ENCODE data around the gene M1AP. TPM values are rescaled to one million over a fixed set of nuclear protein-coding genes. Genes with fewer than 3 reads are reported as not detected.
A peak's percentile ranks its signal among the peaks of the same experiment; 100 is the strongest.

Gene M1AP
- total and polyA plus RNA-seq, 2 of the 8 experiments (the other 6 are each of a cell fraction or from before 2014, with no cell fraction given): 4.8 TPM

DNA sequence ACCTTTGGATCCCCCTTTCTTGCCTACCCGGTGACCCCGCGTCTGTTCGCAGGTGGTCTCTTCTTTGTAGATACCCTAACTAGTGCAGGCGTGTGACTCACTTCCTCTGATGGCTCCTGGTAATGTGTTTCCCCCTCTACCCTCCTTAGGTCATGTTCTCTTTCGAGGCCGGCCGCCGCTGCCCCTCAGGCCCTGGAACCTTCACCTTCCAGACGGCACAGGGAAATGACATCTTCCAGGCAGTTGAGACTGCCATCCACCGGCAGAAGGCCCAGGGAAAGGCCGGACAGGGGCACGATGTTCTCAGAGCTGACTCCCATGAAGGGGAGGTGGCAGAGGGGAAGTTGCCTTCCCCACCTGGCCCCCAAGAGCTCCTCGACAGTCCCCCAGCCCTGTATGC lies 92.0 kb downstream of the M1AP start:
- H2BK120ac ChIP-seq (replicated peaks; ENCODE audit: low read depth, low read length): no peak overlapping the region
- peaks cover 0 to 14% (median 8%) of the 10 kb centered on the region in 4 experiments; a peak in 6 of 7 replicates for H3K4me1 ChIP-seq (replicated peaks in 1 of 4; ENCODE audit: control insufficient read depth in 3 of 4, insufficient read depth in 4 of 4, low read length in 3 of 4)
- no peak overlapping the region for H3K9ac ChIP-seq (replicated peaks in 1 of 4; ENCODE audit: extremely low read depth in 1 of 4, low read depth in 3 of 4, low read length in 3 of 4)
- H2BK20ac ChIP-seq (ENCODE audit: low read length): no peak overlapping the region
- DNase-seq (ENCODE audit: low read depth in 1 of 2, low spot score in 2 of 2) (no peak), FAIRE-seq (no peak)
- no peak overlapping the region for H2AFZ ChIP-seq (ENCODE audit: low read length)
- no peak overlapping the region for H4K8ac ChIP-seq (ENCODE audit: extremely low read depth, insufficient read depth, low read length)
- POLR2A ChIA-PET (ENCODE audit: partially characterized antibody): interaction anchor here (1.0 to 2.6 kb wide), 6 partner anchors 12 to 60 kb away, joined by 3 to 16 read pairs (median 4); partner anchors contain the start of genes AUP1 and HTRA2
- H3K18ac ChIP-seq (ENCODE audit: extremely low read depth, low read length): no peak overlapping the region
- no peak overlapping the region for H4K5ac ChIP-seq (ENCODE audit: insufficient read length, low read depth, low read length)
- no peak overlapping the region for H3K4me3 ChIP-seq (ENCODE audit: extremely low read depth in 1 of 4, insufficient read depth in 2 of 4, low read depth in 3 of 4, low read length in 4 of 4)
- no peak overlapping the region for H2AK5ac ChIP-seq (ENCODE audit: low read depth, low read length)
- peaks cover 18% of the 10 kb centered on the region for H3K23me2 ChIP-seq (ENCODE audit: low read depth, low read length)
- no peak overlapping the region for H2BK12ac ChIP-seq (ENCODE audit: low read depth, low read length)
- no peaks in the 10 kb centered on the region for H3K9me3 ChIP-seq (ENCODE audit: insufficient read depth in 2 of 2, low read depth in 1 of 2, low read length in 1 of 2)
- H3K14ac ChIP-seq (ENCODE audit: insufficient read length): no peak overlapping the region
- 94% methylated on average over 14 of the region's 14 CpGs; no CpG with 5 or more reads in 1 of the 2 experiments for WGBS, 2 experiments (ENCODE audit: extremely low coverage in 1 of 2, insufficient coverage in 1 of 2, insufficient read length in 1 of 2, insufficient replicate concordance in 2 of 2, low coverage in 1 of 2, low lambda C conversion rate in 2 of 2, missing lambda C conversion rate in 1 of 2)
- H3K36me3 ChIP-seq (ENCODE audit: control insufficient read depth in 2 of 4, insufficient read depth in 4 of 4, low read length in 3 of 4): peaks cover 0 to 3% (median 0%) of the 10 kb centered on the region in 4 experiments; a peak in 1 of 8 replicates
- no peak overlapping the region for H3K56ac ChIP-seq (replicated peaks; ENCODE audit: insufficient read length, low read depth, low read length)
- no peak overlapping the region for H2BK5ac ChIP-seq (ENCODE audit: low read depth, low read length)
- peak overlapping the region in 1 of 2 experiments; percentile 93; a peak in 2 of 4 replicates for H3K4me2 ChIP-seq (ENCODE audit: insufficient read depth in 1 of 2, low read depth in 2 of 2, low read length in 2 of 2)
- H4K20me1 ChIP-seq (replicated peaks in 1 of 2; ENCODE audit: control insufficient read depth in 1 of 2, insufficient read depth in 2 of 2, low read length in 2 of 2): peaks cover 2 to 4% of the 10 kb centered on the region in 2 experiments
- TF ChIP-seq TAF7 (optimal IDR thresholded peaks at IDR 0.05; ENCODE audit: borderline replicate concordance, low read depth, low read length) (no peak), POU5F1 (IDR thresholded peaks at IDR 0.05; ENCODE audit: low read depth, low read length) (no peak), GABPA (IDR thresholded peaks at IDR 0.05; ENCODE audit: borderline replicate concordance, insufficient read depth, low read length) (no peak), USF2 (IDR thresholded peaks at IDR 0.05; ENCODE audit: low read length) (no peak)
- no peaks in the 10 kb centered on the region; the same call in 1 of the 2 replicates for H3K79me1 ChIP-seq (ENCODE audit: low read depth, low read length)
- H3K27me3 ChIP-seq (replicated peaks in 1 of 4; ENCODE audit: control insufficient read depth in 3 of 4, extremely low read depth in 1 of 4, insufficient read depth in 3 of 4, low read length in 3 of 4): peaks cover 0 to 42% (median 26%) of the 10 kb centered on the region in 4 experiments; a peak in 6 of 7 replicates
- H4K91ac ChIP-seq (replicated peaks; ENCODE audit: insufficient read length, low read length): no peak overlapping the region
- CTCF ChIA-PET (ENCODE audit: partially characterized antibody): interaction anchor here (0.5 to 7.5 kb wide), 7 partner anchors 8 to 705 kb away, joined by 3 to 56 read pairs (median 10); partner anchors contain the start of genes CCDC142 and TTC31
- no peak overlapping the region for H3K4ac ChIP-seq (replicated peaks; ENCODE audit: insufficient read length, low read depth, low read length)
- no peak overlapping the region for H3K27ac ChIP-seq (ENCODE audit: low read depth, low read length)
- no peaks in the 10 kb centered on the region for H3K79me2 ChIP-seq (ENCODE audit: control insufficient read depth in 1 of 2, insufficient read depth in 2 of 2, low read length in 2 of 2)
- H3K23ac ChIP-seq (ENCODE audit: insufficient read length): no peak overlapping the region
- H2BK15ac ChIP-seq (ENCODE audit: low read length): no peak overlapping the region
